ENCODE results near the gene PIP5K1B. TPM values are rescaled to one million over a fixed set of nuclear protein-coding genes. Genes with fewer than 3 reads are reported as not detected.

PIP5K1B gene
- total and polyA plus RNA-seq, 2 experiments from 2014 or later, result 1.3 to 2.8 TPM

GRCh38 chr9:68894502-68894901 lies 189.5 kb downstream of the PIP5K1B start:
- Histone ChIP-seq H3K79me2 (replicated peaks; ENCODE audit: insufficient read depth) (no peaks in the 10 kb centered on the region), H2AFZ (0 out of 2 replicates have a peak overlapping the region, but pooled peaks have one; percentile 25), H3K27ac (ENCODE audit: low read depth) (no peak overlapping the region), H3K4me1 (ENCODE audit: insufficient read depth) (peaks cover 14% of the 10 kb centered on the region; the same call in 1 of the 2 replicates), H3F3A (replicated peaks; ENCODE audit: low read depth) (no peaks in the 10 kb centered on the region), H4K20me1 (replicated peaks; ENCODE audit: insufficient read depth) (no peaks in the 10 kb centered on the region), H3K27me3 (ENCODE audit: insufficient read depth) (no peaks in the 10 kb centered on the region), H3K9me2 (ENCODE audit: insufficient read depth) (no peaks in the 10 kb centered on the region), H3K4me3 (no peak overlapping the region), H3K4me2 (no peak overlapping the region), H3K36me3 (ENCODE audit: insufficient read depth) (no peaks in the 10 kb centered on the region)
- TF ChIP-seq ZNF114 (CRISPR knock-in tag; IDR thresholded peaks at IDR 0.05), result no peak
- TF ChIP-seq EZH2phosphoT487 (IDR thresholded peaks at IDR 0.05; ENCODE audit: unreplicated experiment), result no peak
- TF ChIP-seq CREB1 (CRISPR knock-in tag; IDR thresholded peaks at IDR 0.05; ENCODE audit: low read depth), result no peak
- no peak for TF ChIP-seq POLR2AphosphoS5 (IDR thresholded peaks at IDR 0.05; ENCODE audit: low read depth)
- TF ChIP-seq STAT1 (IDR thresholded peaks at IDR 0.05; ENCODE audit: unreplicated experiment), result no peak
- TF ChIP-seq ZNF331 (CRISPR knock-in tag; IDR thresholded peaks at IDR 0.05; ENCODE audit: low read depth), result no peak
- TF ChIP-seq JUNB (IDR thresholded peaks at IDR 0.05; ENCODE audit: unreplicated experiment), result no peak
- TF ChIP-seq, protein P1, sequence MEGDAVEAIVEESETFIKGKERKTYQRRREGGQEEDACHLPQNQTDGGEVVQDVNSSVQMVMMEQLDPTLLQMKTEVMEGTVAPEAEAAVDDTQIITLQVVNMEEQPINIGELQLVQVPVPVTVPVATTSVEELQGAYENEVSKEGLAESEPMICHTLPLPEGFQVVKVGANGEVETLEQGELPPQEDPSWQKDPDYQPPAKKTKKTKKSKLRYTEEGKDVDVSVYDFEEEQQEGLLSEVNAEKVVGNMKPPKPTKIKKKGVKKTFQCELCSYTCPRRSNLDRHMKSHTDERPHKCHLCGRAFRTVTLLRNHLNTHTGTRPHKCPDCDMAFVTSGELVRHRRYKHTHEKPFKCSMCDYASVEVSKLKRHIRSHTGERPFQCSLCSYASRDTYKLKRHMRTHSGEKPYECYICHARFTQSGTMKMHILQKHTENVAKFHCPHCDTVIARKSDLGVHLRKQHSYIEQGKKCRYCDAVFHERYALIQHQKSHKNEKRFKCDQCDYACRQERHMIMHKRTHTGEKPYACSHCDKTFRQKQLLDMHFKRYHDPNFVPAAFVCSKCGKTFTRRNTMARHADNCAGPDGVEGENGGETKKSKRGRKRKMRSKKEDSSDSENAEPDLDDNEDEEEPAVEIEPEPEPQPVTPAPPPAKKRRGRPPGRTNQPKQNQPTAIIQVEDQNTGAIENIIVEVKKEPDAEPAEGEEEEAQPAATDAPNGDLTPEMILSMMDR (conservative IDR thresholded peaks at IDR 0.05; ENCODE audit: low read depth in 2 of 2), result no peak
- TF ChIP-seq, protein P2, sequence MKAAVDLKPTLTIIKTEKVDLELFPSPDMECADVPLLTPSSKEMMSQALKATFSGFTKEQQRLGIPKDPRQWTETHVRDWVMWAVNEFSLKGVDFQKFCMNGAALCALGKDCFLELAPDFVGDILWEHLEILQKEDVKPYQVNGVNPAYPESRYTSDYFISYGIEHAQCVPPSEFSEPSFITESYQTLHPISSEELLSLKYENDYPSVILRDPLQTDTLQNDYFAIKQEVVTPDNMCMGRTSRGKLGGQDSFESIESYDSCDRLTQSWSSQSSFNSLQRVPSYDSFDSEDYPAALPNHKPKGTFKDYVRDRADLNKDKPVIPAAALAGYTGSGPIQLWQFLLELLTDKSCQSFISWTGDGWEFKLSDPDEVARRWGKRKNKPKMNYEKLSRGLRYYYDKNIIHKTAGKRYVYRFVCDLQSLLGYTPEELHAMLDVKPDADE (IDR thresholded peaks at IDR 0.05), result no peak
- TF ChIP-seq ZNF462 (CRISPR knock-in tag; IDR thresholded peaks at IDR 0.05), result no peak
- TF ChIP-seq EZH2 (IDR thresholded peaks at IDR 0.05; ENCODE audit: low read depth, unreplicated experiment), result no peak
- no peak for TF ChIP-seq REST (IDR thresholded peaks at IDR 0.05; ENCODE audit: unreplicated experiment)
- peaks cover 28% of the 10 kb centered on the region for H3K4me1 Mint-ChIP-seq
- H3K36me3 Mint-ChIP-seq (ENCODE audit: low read depth), result no peaks in the 10 kb centered on the region; the same call in 1 of the 3 replicates
- ATAC-seq (no peak), DNase-seq (ENCODE audit: low spot score) (no peak)
- H3K27me3 Mint-ChIP-seq (ENCODE audit: insufficient read depth, low read depth, poor library complexity), result peaks cover 6% of the 10 kb centered on the region
- H3K27ac Mint-ChIP-seq, result no peak overlapping the region
- no peaks in the 10 kb centered on the region for H3K9me3 Mint-ChIP-seq
- no peak overlapping the region for H3K4me3 Mint-ChIP-seq

Data from GM23338 (cell line).